ENCODE data around the gene PLPPR1.

- TF ChIP-seq CTCF (conservative IDR thresholded peaks at IDR 0.05; ENCODE audit: low read depth, low read length) = peak; percentile 82
- TF ChIP-seq POLR2A (IDR thresholded peaks at IDR 0.05; ENCODE audit: low read depth, low read length) = no peak
- no peak for TF ChIP-seq MAZ (IDR thresholded peaks at IDR 0.05; ENCODE audit: borderline replicate concordance, low read depth, low read length)
- TF ChIP-seq CHD1 (IDR thresholded peaks at IDR 0.05; ENCODE audit: low read depth, low read length) = no peak
- no peak for TF ChIP-seq USF2 (IDR thresholded peaks at IDR 0.05; ENCODE audit: low read depth, low read length)
Observed at GRCh38 chr9:101311758-101312420, 283.4 kb downstream of the PLPPR1 start.
